Mesenchymal stem cell (in vitro differentiated cells and primary cell): ENCODE data around the gene SLC25A2.

ENCODE experiments used
- DNase-seq: peaks from one replicate; pipeline ENCODE4 v3.0.0-alpha.2; 2013
- H2AFZ ChIP-seq: one replicate; pipeline ENCODE4 v1.6.1; 2013; ENCODE audit warnings: low read depth, mild to moderate bottlenecking, control low read depth, inconsistent platforms, low read length, moderate library complexity
- H2AK5ac ChIP-seq: 2 replicates; pipeline ENCODE4 v1.6.1; 2013; ENCODE audit warnings: low read length, moderate library complexity, mild to moderate bottlenecking, inconsistent platforms; ENCODE audit not compliant: severe bottlenecking
- H2BK120ac ChIP-seq: one replicate; pipeline ENCODE4 v1.6.1; 2013; ENCODE audit warnings: low read depth, mild to moderate bottlenecking, inconsistent platforms, low read length, moderate library complexity
- H2BK12ac ChIP-seq, 2 experiments: one replicate each; pipeline ENCODE4 v1.6.1; 2013; ENCODE audit warnings: inconsistent platforms in 2 of 2, low read length in 2 of 2, mild to moderate bottlenecking in 2 of 2, moderate library complexity in 2 of 2, control low read depth in 1 of 2
- H2BK15ac ChIP-seq: one replicate; pipeline ENCODE4 v1.6.1; 2013; ENCODE audit warnings: mild to moderate bottlenecking, low read depth, inconsistent platforms; ENCODE audit not compliant: poor library complexity, severe bottlenecking
- H2BK5ac ChIP-seq: 2 replicates; pipeline ENCODE4 v1.6.1; 2013; ENCODE audit warnings: low read depth, mild to moderate bottlenecking, low read length, control low read depth, inconsistent platforms; ENCODE audit not compliant: poor library complexity, severe bottlenecking
- H3K14ac ChIP-seq, 2 experiments: one replicate each; pipeline ENCODE4 v1.6.1; 2013; ENCODE audit warnings: inconsistent platforms in 2 of 2, low read length in 2 of 2, control low read depth in 1 of 2, mild to moderate bottlenecking in 1 of 2, moderate library complexity in 1 of 2
- H3K18ac ChIP-seq, 2 experiments: one replicate each; pipeline ENCODE4 v1.6.1; 2013; ENCODE audit warnings: inconsistent platforms in 2 of 2, low read length in 2 of 2, control low read depth in 1 of 2, low read depth in 1 of 2, mild to moderate bottlenecking in 1 of 2
- H3K23ac ChIP-seq, 2 experiments: one replicate each; pipeline ENCODE4 v1.6.1; 2013; ENCODE audit warnings: inconsistent platforms in 2 of 2, low read length in 2 of 2, mild to moderate bottlenecking in 2 of 2, moderate library complexity in 2 of 2, control low read depth in 1 of 2
- H3K27ac ChIP-seq: 2 replicates; pipeline ENCODE4 v1.5.1; 2013; ENCODE audit warnings: mild to moderate bottlenecking, moderate library complexity, low read length, control low read depth, inconsistent platforms; ENCODE audit not compliant: poor library complexity, severe bottlenecking
- H3K27me3 ChIP-seq, 2 experiments: 2 replicates each; pipeline versions ENCODE4 v1.6.1 to v1.7.0; 2013; ENCODE audit warnings: low read length in 2 of 2, mild to moderate bottlenecking in 2 of 2, moderate library complexity in 2 of 2, control low read depth in 1 of 2, inconsistent platforms in 1 of 2; ENCODE audit not compliant: control insufficient read depth in 1 of 2, insufficient read depth in 1 of 2
- H3K36me3 ChIP-seq, 2 experiments: 2 replicates each; pipeline versions ENCODE4 v1.6.1 to v1.7.0; 2013; ENCODE audit warnings: low read length in 2 of 2, control low read depth in 1 of 2, inconsistent platforms in 1 of 2, low read depth in 1 of 2, mild to moderate bottlenecking in 1 of 2; ENCODE audit not compliant: insufficient read depth in 2 of 2, control insufficient read depth in 1 of 2
- H3K4ac ChIP-seq, 2 experiments: one replicate each; pipeline ENCODE4 v1.6.1; 2013; ENCODE audit warnings: inconsistent platforms in 2 of 2, low read length in 2 of 2, mild to moderate bottlenecking in 2 of 2, moderate library complexity in 2 of 2, control low read depth in 1 of 2, low read depth in 1 of 2
- H3K4me1 ChIP-seq: 2 replicates; pipeline ENCODE4 v1.6.1; 2013; ENCODE audit warnings: low read depth, low read length, control low read depth; ENCODE audit not compliant: control insufficient read depth, insufficient read depth
- H3K4me2 ChIP-seq: 2 replicates; pipeline ENCODE4 v1.6.1; 2013; ENCODE audit warnings: low read length, mild to moderate bottlenecking, inconsistent platforms; ENCODE audit not compliant: poor library complexity, severe bottlenecking
- H3K4me3 ChIP-seq, 2 experiments: 2 replicates each; pipeline versions ENCODE4 v1.5.1 to v1.7.0; 2013; ENCODE audit warnings: low read length in 2 of 2, mild to moderate bottlenecking in 2 of 2, control low read depth in 1 of 2, low read depth in 1 of 2; ENCODE audit not compliant: insufficient read depth in 1 of 2
- H3K79me1 ChIP-seq: replicated peaks from 2 replicates; pipeline ENCODE4 v1.6.1; 2013; ENCODE audit warnings: mild to moderate bottlenecking, control low read depth, low read length, inconsistent platforms; ENCODE audit not compliant: poor library complexity, severe bottlenecking
- H3K9ac ChIP-seq: 2 replicates; pipeline ENCODE4 v1.7.0; 2013; ENCODE audit warnings: mild to moderate bottlenecking, low read length, moderate library complexity
- H3K9me3 ChIP-seq: 2 replicates; pipeline ENCODE4 v1.7.0; 2013; ENCODE audit warnings: mild to moderate bottlenecking, low read length; ENCODE audit not compliant: control insufficient read depth
- H4K8ac ChIP-seq: one replicate; pipeline ENCODE4 v1.6.1; 2013; ENCODE audit warnings: inconsistent platforms, mild to moderate bottlenecking, low read length, moderate library complexity
- H4K91ac ChIP-seq: one replicate; pipeline ENCODE4 v1.6.1; 2013; ENCODE audit warnings: mild to moderate bottlenecking, low read length, inconsistent platforms
- WGBS: methylation state at CpG from one replicate; pipeline ENCODE4 v1.1.7; 2013; ENCODE audit warnings: mixed read lengths; 5-methylcytosine and 5-hydroxymethylcytosine counted together

SLC25A2 gene

GRCh38 chr5:141345327-141345726 lies 41.5 kb upstream of the SLC25A2 start:
- Histone ChIP-seq H2BK12ac (no peak overlapping the region), H4K91ac (no peak overlapping the region), H3K4me3 (no peak overlapping the region), H2AK5ac (no peak overlapping the region), H3K4ac (no peak overlapping the region), H2BK5ac (no peak overlapping the region), H3K4me2 (no peak overlapping the region), H2BK15ac (no peak overlapping the region), H2AFZ (no peak overlapping the region), H4K8ac (no peak overlapping the region), H3K9ac (no peak overlapping the region), H3K23ac (no peak overlapping the region), H3K36me3 (no peaks in the 10 kb centered on the region), H3K79me1 (no peaks in the 10 kb centered on the region), H3K27me3 (no peaks in the 10 kb centered on the region), H3K18ac (no peak overlapping the region), H3K27ac (no peak overlapping the region), H2BK120ac (no peak overlapping the region), H3K9me3 (peaks cover 47% of the 10 kb centered on the region), H3K14ac (no peak overlapping the region), H3K4me1 (no peaks in the 10 kb centered on the region)
- no peak for DNase-seq
- 96% methylated on average over 15 of the region's 20 CpGs for WGBS

- H4K91ac ChIP-seq, result no peak overlapping the region
- H3K27ac ChIP-seq, result no peak overlapping the region
- H3K9ac ChIP-seq, result peak overlapping the region; percentile 79
- H3K4me2 ChIP-seq, result no peak overlapping the region
- H3K18ac ChIP-seq, result no peak overlapping the region
- H4K8ac ChIP-seq, result no peak overlapping the region
- H3K4me1 ChIP-seq, result no peaks in the 10 kb centered on the region
- no peak overlapping the region for H2BK5ac ChIP-seq
- WGBS, result 94% methylated on average over 26 of the region's 31 CpGs
- peaks cover 58% of the 10 kb centered on the region for H3K9me3 ChIP-seq
- H3K14ac ChIP-seq, result no peak overlapping the region
- no peak overlapping the region for H2BK15ac ChIP-seq
- H2AFZ ChIP-seq, result no peak overlapping the region
- H2BK120ac ChIP-seq, result no peak overlapping the region
- no peak overlapping the region for H3K23ac ChIP-seq
- no peaks in the 10 kb centered on the region for H3K27me3 ChIP-seq
- no peak overlapping the region for H3K4ac ChIP-seq
- no peak overlapping the region for H2BK12ac ChIP-seq
- no peaks in the 10 kb centered on the region for H3K36me3 ChIP-seq
- no peak for DNase-seq
- no peaks in the 10 kb centered on the region for H3K79me1 ChIP-seq
- no peak overlapping the region for H2AK5ac ChIP-seq
- H3K4me3 ChIP-seq, result peak overlapping the region in 1 of 2 experiments; percentile 71
These were observed 40.2 kb upstream of the SLC25A2 start for GRCh38 chr5:141343953-141344463.

- Histone ChIP-seq H3K4me1 (no peaks in the 10 kb centered on the region), H3K9me3 (peaks cover 56% of the 10 kb centered on the region), H2BK5ac (no peak within 1 kb of the TSS), H2BK120ac (no peak within 1 kb of the TSS), H3K27me3 (no peaks in the 10 kb centered on the region), H2BK12ac (no peak within 1 kb of the TSS), H3K4ac (no peak within 1 kb of the TSS), H3K23ac (no peak within 1 kb of the TSS), H4K91ac (no peak within 1 kb of the TSS), H3K4me2 (no peak within 1 kb of the TSS), H3K27ac (no peak within 1 kb of the TSS), H3K14ac (no peak within 1 kb of the TSS), H3K79me1 (no peaks in the 10 kb centered on the region), H2AK5ac (no peak within 1 kb of the TSS), H2BK15ac (no peak within 1 kb of the TSS), H2AFZ (no peak within 1 kb of the TSS), H3K18ac (no peak within 1 kb of the TSS), H3K9ac (peak within 1 kb of the TSS; percentile 79), H4K8ac (no peak within 1 kb of the TSS), H3K36me3 (no peaks in the 10 kb centered on the region), H3K4me3 (peak within 1 kb of the TSS in 1 of 2 experiments; percentile 71)
- 67% methylated on average over 7 of the region's 9 CpGs for WGBS
- no peak for DNase-seq
These were observed 39.5 kb upstream of the SLC25A2 start, which contains the start of gene PCDHGA3 for GRCh38 chr5:141343242-141343952. TSS of gene PCDHGA3 (plus strand) at chr5:141343829. CDS start at chr5:141344034, 205 bp downstream.

- Histone ChIP-seq H2BK15ac (no peak overlapping the region), H2AK5ac (no peak overlapping the region), H4K91ac (no peak overlapping the region), H3K18ac (no peak overlapping the region), H3K9ac (no peak overlapping the region), H2BK5ac (no peak overlapping the region), H3K36me3 (no peaks in the 10 kb centered on the region), H3K14ac (no peak overlapping the region), H3K79me1 (no peaks in the 10 kb centered on the region), H3K4me1 (no peaks in the 10 kb centered on the region), H2AFZ (no peak overlapping the region), H2BK12ac (no peak overlapping the region), H4K8ac (no peak overlapping the region), H3K9me3 (peaks cover 60% of the 10 kb centered on the region), H3K27ac (no peak overlapping the region), H3K4me3 (no peak overlapping the region), H3K4me2 (no peak overlapping the region), H3K23ac (no peak overlapping the region), H3K4ac (no peak overlapping the region), H3K27me3 (no peaks in the 10 kb centered on the region), H2BK120ac (no peak overlapping the region)
- 0% methylated on average over 1 of the region's 1 CpG for WGBS
- no peak for DNase-seq
These were observed 38.9 kb upstream of the SLC25A2 start for GRCh38 chr5:141342773-141343172.
